ENCODE results near the gene PCDHB5. TPM values are rescaled to one million over a fixed set of nuclear protein-coding genes. Genes with fewer than 3 reads are reported as not detected.
"Not testable (repeated sequence)": the region's sequence is repeated elsewhere in the genome, so short reads cannot be mapped to it uniquely, and the experiment has no call there.

The PCDHB5 gene
- total RNA-seq, 2 experiments from 2014 or later, result not detected

GRCh38 chr5:141172381-141173204, 37.6 kb downstream of the PCDHB5 start, which contains the start of gene PCDHB7:
Gene PCDHB7, plus strand, starts transcription at chr5:141172644. Its CDS starts 192 bp downstream, at chr5:141172836.
- H2AFZ ChIP-seq (ENCODE audit: low read length), result 0 out of 2 replicates have a peak within 1 kb of the TSS, but pooled peaks have one; percentile 8
- no peaks in the 10 kb centered on the region for H4K20me1 ChIP-seq (ENCODE audit: insufficient read depth, low read length)
- H3K27ac ChIP-seq (ENCODE audit: low read depth, low read length, poor library complexity, severe bottlenecking), result no peak within 1 kb of the TSS
- no peaks in the 10 kb centered on the region for H3K9me2 ChIP-seq (ENCODE audit: insufficient read depth, low read length)
- intact Hi-C loops (cut with micrococcal nuclease; ENCODE audit: unreplicated experiment), result no loop called here
- no peaks in the 10 kb centered on the region for H3K9me3 ChIP-seq (ENCODE audit: low read length)
- no peaks in the 10 kb centered on the region for H3K4me1 ChIP-seq (ENCODE audit: insufficient read depth, low read length, poor library complexity, severe bottlenecking)
- POLR2A ChIA-PET, result interaction anchor here (0.6 kb wide), 1 partner anchor 140 kb away, joined by 3 read pairs; no protein-coding TSS in a partner anchor
- peak; percentile 83 for TF ChIP-seq CTCF (conservative IDR thresholded peaks at IDR 0.05; ENCODE audit: low read length)
- TF ChIP-seq EZH2phosphoT487 (IDR thresholded peaks at IDR 0.05; ENCODE audit: borderline replicate concordance, low read depth, low read length), result no peak
- peak; percentile 26 for DNase-seq (ENCODE audit: low spot score)
- H3K4me3 ChIP-seq (ENCODE audit: low read depth, low read length, poor library complexity, severe bottlenecking), result no peak within 1 kb of the TSS
- no peaks in the 10 kb centered on the region for H3K79me2 ChIP-seq (ENCODE audit: insufficient read depth, low read depth, low read length)
- BruUV-seq (replicated peaks), result no TSS peak
- CTCF ChIA-PET (ENCODE audit: unreplicated experiment), result no interaction called here
- no peak within 1 kb of the TSS for H3K4me2 ChIP-seq (ENCODE audit: low read length)
- no peaks in the 10 kb centered on the region for H3K36me3 ChIP-seq (ENCODE audit: insufficient read depth, low read length)

- H3K36me3 ChIP-seq (ENCODE audit: insufficient read depth, low read length); BruUV-seq (replicated peaks); H3K4me3 ChIP-seq (ENCODE audit: low read depth, low read length, poor library complexity, severe bottlenecking); H2AFZ ChIP-seq (ENCODE audit: low read length); POLR2A ChIA-PET; H3K9me3 ChIP-seq (ENCODE audit: low read length); H3K4me1 ChIP-seq (ENCODE audit: insufficient read depth, low read length, poor library complexity, severe bottlenecking); H3K4me2 ChIP-seq (ENCODE audit: low read length); H3K9me2 ChIP-seq (ENCODE audit: insufficient read depth, low read length); CTCF ChIA-PET (ENCODE audit: unreplicated experiment); intact Hi-C loops (cut with micrococcal nuclease; ENCODE audit: unreplicated experiment); H4K20me1 ChIP-seq (ENCODE audit: insufficient read depth, low read length); DNase-seq (ENCODE audit: low spot score); H3K27ac ChIP-seq (ENCODE audit: low read depth, low read length, poor library complexity, severe bottlenecking); H3K79me2 ChIP-seq (ENCODE audit: insufficient read depth, low read depth, low read length): not testable (repeated sequence)
These were observed 39.5 kb downstream of the PCDHB5 start for GRCh38 chr5:141174291-141175104.

- intact Hi-C loops (cut with micrococcal nuclease; ENCODE audit: unreplicated experiment), result no loop called here
- no peaks in the 10 kb centered on the region for H3K4me1 ChIP-seq (ENCODE audit: insufficient read depth, low read length, poor library complexity, severe bottlenecking)
- no peak for DNase-seq (ENCODE audit: low spot score)
- TF ChIP-seq EZH2phosphoT487 (IDR thresholded peaks at IDR 0.05; ENCODE audit: borderline replicate concordance, low read depth, low read length), result no peak
- TF ChIP-seq CTCF (conservative IDR thresholded peaks at IDR 0.05; ENCODE audit: low read length), result no peak
- no peak overlapping the region for H3K4me3 ChIP-seq (ENCODE audit: low read depth, low read length, poor library complexity, severe bottlenecking)
- POLR2A ChIA-PET, result no interaction called here
- CTCF ChIA-PET (ENCODE audit: unreplicated experiment), result no interaction called here
- no peaks in the 10 kb centered on the region for H3K9me2 ChIP-seq (ENCODE audit: insufficient read depth, low read length)
- no TSS peak for BruUV-seq (replicated peaks)
- no peak overlapping the region for H3K27ac ChIP-seq (ENCODE audit: low read depth, low read length, poor library complexity, severe bottlenecking)
- no peaks in the 10 kb centered on the region for H4K20me1 ChIP-seq (ENCODE audit: insufficient read depth, low read length)
- H3K79me2 ChIP-seq (ENCODE audit: insufficient read depth, low read depth, low read length), result no peaks in the 10 kb centered on the region
- H3K9me3 ChIP-seq (ENCODE audit: low read length), result no peaks in the 10 kb centered on the region
- H3K36me3 ChIP-seq (ENCODE audit: insufficient read depth, low read length), result no peaks in the 10 kb centered on the region
- no peak overlapping the region for H2AFZ ChIP-seq (ENCODE audit: low read length)
- H3K4me2 ChIP-seq (ENCODE audit: low read length), result no peak overlapping the region
These were observed 40.9 kb downstream of the PCDHB5 start for GRCh38 chr5:141175933-141176332.

GRCh38 chr5:141177577-141178191, 42.7 kb downstream of the PCDHB5 start, which contains the start of gene PCDHB8:
Gene PCDHB8, plus strand, starts transcription at chr5:141177790. Its CDS starts 245 bp downstream, at chr5:141178035.
- H3K4me1 ChIP-seq (ENCODE audit: insufficient read depth, low read length, poor library complexity, severe bottlenecking); DNase-seq (ENCODE audit: low spot score); BruUV-seq (replicated peaks); CTCF ChIA-PET (ENCODE audit: unreplicated experiment); POLR2A ChIA-PET; H3K27ac ChIP-seq (ENCODE audit: low read depth, low read length, poor library complexity, severe bottlenecking); H3K79me2 ChIP-seq (ENCODE audit: insufficient read depth, low read depth, low read length); H3K36me3 ChIP-seq (ENCODE audit: insufficient read depth, low read length); H3K9me3 ChIP-seq (ENCODE audit: low read length); H4K20me1 ChIP-seq (ENCODE audit: insufficient read depth, low read length); intact Hi-C loops (cut with micrococcal nuclease; ENCODE audit: unreplicated experiment); H3K4me2 ChIP-seq (ENCODE audit: low read length); H2AFZ ChIP-seq (ENCODE audit: low read length); H3K4me3 ChIP-seq (ENCODE audit: low read depth, low read length, poor library complexity, severe bottlenecking); H3K9me2 ChIP-seq (ENCODE audit: insufficient read depth, low read length): not testable (repeated sequence)
